DMS 273 treated with DMSO at 0.1 percent for 48 hours (cell line): ENCODE data around the gene ANKRD53.
A peak's percentile ranks its signal among the peaks of the same experiment; 100 is the strongest.
"Not testable (repeated sequence)": the region's sequence is repeated elsewhere in the genome, so short reads cannot be mapped to it uniquely, and the experiment has no call there.

Source experiments
- DNase-seq: peaks from one replicate; lab custom pipeline; 2025; lab: John Stamatoyannopoulos, UW

Gene ANKRD53

GRCh38 chr2:70991142-70991541, 12.7 kb downstream of the ANKRD53 start:
- DNase-seq, result no peak

GRCh38 chr2:70991742-70992141, 13.3 kb downstream of the ANKRD53 start:
- no peak for DNase-seq

- no peak for DNase-seq
Measured at GRCh38 chr2:70992945-70993853, 14.8 kb downstream of the ANKRD53 start.

GRCh38 chr2:70994009-70994698, 15.7 kb downstream of the ANKRD53 start:
- no peak for DNase-seq

GRCh38 chr2:70994699-70995425, 16.4 kb downstream of the ANKRD53 start, which contains the start of gene TEX261:
Gene TEX261, minus strand, starts transcription at chr2:70994873. Its CDS starts 116 bp downstream, at chr2:70994757.
- peak; percentile 69 for DNase-seq

- peak; percentile 11 for DNase-seq
Measured at GRCh38 chr2:70995426-70995729, 16.9 kb downstream of the ANKRD53 start.

- not testable (repeated sequence) for DNase-seq
Measured at GRCh38 chr2:70998885-70999284, 20.5 kb downstream of the ANKRD53 start.

- no peak for DNase-seq
Measured at GRCh38 chr2:70999362-70999761, 20.9 kb downstream of the ANKRD53 start.

GRCh38 chr2:70999931-71000330, 21.5 kb downstream of the ANKRD53 start:
- not testable (repeated sequence) for DNase-seq

- DNase-seq, result no peak
Measured at GRCh38 chr2:71000780-71001591, 22.6 kb downstream of the ANKRD53 start.

GRCh38 chr2:71001592-71001927, 23.1 kb downstream of the ANKRD53 start:
- DNase-seq, result no peak

GRCh38 chr2:71001981-71002570, 23.6 kb downstream of the ANKRD53 start:
- no peak for DNase-seq

GRCh38 chr2:71003396-71003795, 25.0 kb downstream of the ANKRD53 start:
- no peak for DNase-seq

GRCh38 chr2:71003966-71004755, 25.7 kb downstream of the ANKRD53 start:
- DNase-seq, result no peak

- DNase-seq, result no peak
Measured at GRCh38 chr2:71004857-71005256, 26.4 kb downstream of the ANKRD53 start.

GRCh38 chr2:71005271-71006202, 27.1 kb downstream of the ANKRD53 start:
- DNase-seq, result no peak

- DNase-seq, result no peak
Measured at GRCh38 chr2:71006323-71006722, 27.9 kb downstream of the ANKRD53 start.

- DNase-seq, result no peak
Measured at GRCh38 chr2:71006955-71007799, 28.7 kb downstream of the ANKRD53 start.

- DNase-seq, result no peak
Measured at GRCh38 chr2:71008342-71008741, 29.9 kb downstream of the ANKRD53 start.
